Measurements from ENCODE around the gene CNTN2. TPM values are rescaled to one million over a fixed set of nuclear protein-coding genes. Genes with fewer than 3 reads are reported as not detected.

Gene CNTN2
- total RNA-seq, 1 donor from 2014 or later, result 208 TPM

DNA sequence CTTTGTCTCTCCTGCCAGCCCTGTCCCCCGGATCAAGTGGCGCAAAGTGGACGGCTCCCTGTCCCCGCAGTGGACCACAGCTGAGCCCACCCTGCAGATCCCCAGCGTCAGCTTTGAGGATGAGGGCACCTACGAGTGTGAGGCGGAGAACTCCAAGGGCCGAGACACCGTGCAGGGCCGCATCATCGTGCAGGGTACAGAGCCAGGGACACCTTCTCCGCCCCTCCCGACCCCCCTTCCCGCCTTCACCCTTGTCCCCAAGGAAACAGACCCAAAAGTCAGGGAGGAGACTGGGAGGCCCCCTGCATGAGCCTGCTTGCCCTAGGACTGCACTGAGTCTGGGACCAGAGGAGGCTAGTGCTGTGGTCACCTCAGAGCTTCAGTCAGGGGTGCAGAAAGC is 18.2 kb downstream of the CNTN2 start:
- Mint-ChIP-seq H3K36me3 (ENCODE audit: unreplicated experiment) (peaks cover 5% of the 10 kb centered on the region), H3K27ac (ENCODE audit: unreplicated experiment) (no peak overlapping the region), H3K9me3 (ENCODE audit: unreplicated experiment) (peaks cover 13% of the 10 kb centered on the region), H3K4me1 (ENCODE audit: low read depth, unreplicated experiment) (peaks cover 16% of the 10 kb centered on the region), H3K4me3 (ENCODE audit: unreplicated experiment) (no peak overlapping the region), H3K27me3 (ENCODE audit: unreplicated experiment) (peaks cover 16% of the 10 kb centered on the region)
- TF ChIP-seq, protein P1, sequence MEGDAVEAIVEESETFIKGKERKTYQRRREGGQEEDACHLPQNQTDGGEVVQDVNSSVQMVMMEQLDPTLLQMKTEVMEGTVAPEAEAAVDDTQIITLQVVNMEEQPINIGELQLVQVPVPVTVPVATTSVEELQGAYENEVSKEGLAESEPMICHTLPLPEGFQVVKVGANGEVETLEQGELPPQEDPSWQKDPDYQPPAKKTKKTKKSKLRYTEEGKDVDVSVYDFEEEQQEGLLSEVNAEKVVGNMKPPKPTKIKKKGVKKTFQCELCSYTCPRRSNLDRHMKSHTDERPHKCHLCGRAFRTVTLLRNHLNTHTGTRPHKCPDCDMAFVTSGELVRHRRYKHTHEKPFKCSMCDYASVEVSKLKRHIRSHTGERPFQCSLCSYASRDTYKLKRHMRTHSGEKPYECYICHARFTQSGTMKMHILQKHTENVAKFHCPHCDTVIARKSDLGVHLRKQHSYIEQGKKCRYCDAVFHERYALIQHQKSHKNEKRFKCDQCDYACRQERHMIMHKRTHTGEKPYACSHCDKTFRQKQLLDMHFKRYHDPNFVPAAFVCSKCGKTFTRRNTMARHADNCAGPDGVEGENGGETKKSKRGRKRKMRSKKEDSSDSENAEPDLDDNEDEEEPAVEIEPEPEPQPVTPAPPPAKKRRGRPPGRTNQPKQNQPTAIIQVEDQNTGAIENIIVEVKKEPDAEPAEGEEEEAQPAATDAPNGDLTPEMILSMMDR (IDR thresholded peaks at IDR 0.05; ENCODE audit: partially characterized antibody, unreplicated experiment), result no peak
- DNase-seq, result no peak

DNA sequence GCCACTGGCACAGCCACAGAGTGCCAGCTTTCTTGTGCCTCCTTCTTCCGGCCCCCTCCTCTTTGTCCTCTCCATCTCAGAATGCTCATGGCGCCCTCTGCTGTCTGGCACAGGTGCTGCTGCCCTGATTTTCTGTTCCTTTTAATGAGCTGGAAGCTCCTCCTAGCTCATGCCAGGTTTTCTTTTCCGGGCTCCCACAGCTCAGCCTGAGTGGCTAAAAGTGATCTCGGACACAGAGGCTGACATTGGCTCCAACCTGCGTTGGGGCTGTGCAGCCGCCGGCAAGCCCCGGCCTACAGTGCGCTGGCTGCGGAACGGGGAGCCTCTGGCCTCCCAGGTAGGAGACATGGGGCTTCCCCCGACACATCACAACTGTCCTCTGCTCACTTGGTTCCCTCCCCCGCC is 18.7 kb downstream of the CNTN2 start:
- Mint-ChIP-seq H3K27me3 (ENCODE audit: unreplicated experiment) (peaks cover 18% of the 10 kb centered on the region), H3K27ac (ENCODE audit: unreplicated experiment) (no peak overlapping the region), H3K36me3 (ENCODE audit: unreplicated experiment) (peaks cover 5% of the 10 kb centered on the region), H3K4me1 (ENCODE audit: low read depth, unreplicated experiment) (peaks cover 14% of the 10 kb centered on the region), H3K9me3 (ENCODE audit: unreplicated experiment) (peaks cover 13% of the 10 kb centered on the region), H3K4me3 (ENCODE audit: unreplicated experiment) (no peak overlapping the region)
- peak; percentile 91 for DNase-seq
- TF ChIP-seq, protein P1 (IDR thresholded peaks at IDR 0.05; ENCODE audit: partially characterized antibody, unreplicated experiment), result peak; percentile 92

DNA sequence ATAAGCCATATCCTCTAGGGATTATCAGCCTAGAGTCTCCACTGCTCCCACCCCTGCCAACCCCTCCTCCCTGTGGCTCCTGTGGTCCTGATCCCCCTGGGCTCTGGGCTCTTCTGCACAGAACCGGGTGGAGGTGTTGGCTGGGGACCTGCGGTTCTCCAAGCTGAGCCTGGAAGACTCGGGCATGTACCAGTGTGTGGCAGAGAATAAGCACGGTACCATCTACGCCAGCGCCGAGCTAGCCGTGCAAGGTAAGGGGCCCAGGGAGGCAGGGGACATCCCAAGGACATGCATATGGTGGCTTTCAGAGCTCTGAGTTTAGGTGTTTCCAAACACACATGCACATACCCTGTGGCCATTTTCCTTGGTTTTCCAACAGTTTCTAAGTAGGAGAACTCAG is 19.3 kb downstream of the CNTN2 start:
- H3K27ac Mint-ChIP-seq (ENCODE audit: unreplicated experiment), result no peak overlapping the region
- H3K4me1 Mint-ChIP-seq (ENCODE audit: low read depth, unreplicated experiment), result peaks cover 7% of the 10 kb centered on the region
- H3K4me3 Mint-ChIP-seq (ENCODE audit: unreplicated experiment), result no peak overlapping the region
- H3K36me3 Mint-ChIP-seq (ENCODE audit: unreplicated experiment), result peaks cover 5% of the 10 kb centered on the region
- H3K27me3 Mint-ChIP-seq (ENCODE audit: unreplicated experiment), result peaks cover 14% of the 10 kb centered on the region
- no peak for DNase-seq
- peaks cover 8% of the 10 kb centered on the region for H3K9me3 Mint-ChIP-seq (ENCODE audit: unreplicated experiment)
- TF ChIP-seq, protein P1 (IDR thresholded peaks at IDR 0.05; ENCODE audit: partially characterized antibody, unreplicated experiment), result no peak

DNA sequence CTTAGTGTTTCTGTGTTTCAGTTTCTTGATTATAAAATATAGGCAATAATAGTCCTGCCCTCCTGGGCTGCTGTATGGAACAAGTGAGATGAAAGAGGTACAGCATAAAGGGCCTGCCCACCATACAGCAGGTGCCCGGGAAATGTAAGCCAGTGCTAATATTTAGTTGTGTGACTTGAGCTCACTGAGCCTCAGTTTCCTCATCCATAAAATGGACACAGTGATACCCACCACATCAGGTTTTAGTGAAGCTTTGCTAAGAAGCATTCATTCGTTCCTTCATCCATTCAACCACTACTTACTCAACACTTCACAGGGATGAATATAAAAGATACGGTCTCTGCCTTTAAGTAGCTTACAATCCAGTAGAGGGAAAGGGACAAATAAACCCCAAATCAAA is 19.9 kb downstream of the CNTN2 start:
- TF ChIP-seq, protein P1 (IDR thresholded peaks at IDR 0.05; ENCODE audit: partially characterized antibody, unreplicated experiment), result no peak
- Mint-ChIP-seq H3K4me1 (ENCODE audit: low read depth, unreplicated experiment) (peaks cover 6% of the 10 kb centered on the region), H3K27ac (ENCODE audit: unreplicated experiment) (no peak overlapping the region), H3K9me3 (ENCODE audit: unreplicated experiment) (peaks cover 6% of the 10 kb centered on the region), H3K27me3 (ENCODE audit: unreplicated experiment) (peaks cover 13% of the 10 kb centered on the region), H3K4me3 (ENCODE audit: unreplicated experiment) (no peak overlapping the region), H3K36me3 (ENCODE audit: unreplicated experiment) (peaks cover 5% of the 10 kb centered on the region)
- DNase-seq, result no peak

DNA sequence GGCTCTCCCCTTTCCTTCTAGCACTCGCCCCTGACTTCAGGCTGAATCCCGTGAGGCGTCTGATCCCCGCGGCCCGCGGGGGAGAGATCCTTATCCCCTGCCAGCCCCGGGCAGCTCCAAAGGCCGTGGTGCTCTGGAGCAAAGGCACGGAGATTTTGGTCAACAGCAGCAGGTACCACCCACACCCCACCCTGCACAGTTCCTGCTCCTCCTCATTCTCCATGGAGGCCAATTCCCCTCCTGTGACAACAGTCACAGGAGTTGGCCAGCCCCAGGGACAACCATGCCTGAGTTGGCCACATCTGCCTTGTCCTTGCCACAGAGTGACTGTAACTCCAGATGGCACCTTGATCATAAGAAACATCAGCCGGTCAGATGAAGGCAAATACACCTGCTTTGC is 21.3 kb downstream of the CNTN2 start:
- H3K4me3 Mint-ChIP-seq (ENCODE audit: unreplicated experiment), result no peak overlapping the region
- peaks cover 8% of the 10 kb centered on the region for H3K9me3 Mint-ChIP-seq (ENCODE audit: unreplicated experiment)
- H3K27me3 Mint-ChIP-seq (ENCODE audit: unreplicated experiment), result peaks cover 15% of the 10 kb centered on the region
- DNase-seq, result no peak
- H3K27ac Mint-ChIP-seq (ENCODE audit: unreplicated experiment), result no peak overlapping the region
- TF ChIP-seq, protein P1 (IDR thresholded peaks at IDR 0.05; ENCODE audit: partially characterized antibody, unreplicated experiment), result no peak
- peaks cover 6% of the 10 kb centered on the region for H3K4me1 Mint-ChIP-seq (ENCODE audit: low read depth, unreplicated experiment)
- peaks cover 5% of the 10 kb centered on the region for H3K36me3 Mint-ChIP-seq (ENCODE audit: unreplicated experiment)
